ENCODE measurements around the gene SLC12A4.
"Not testable (repeated sequence)": the region's sequence is repeated elsewhere in the genome, so short reads cannot be mapped to it uniquely, and the experiment has no call there.

Gene SLC12A4

GRCh38 chr16:67968400-67969253, at the start of gene SLC12A4:
TSS of gene SLC12A4 (minus strand) at chr16:67968637. CDS start at chr16:67968553, 84 bp downstream.
- in situ Hi-C loops (cut with MboI; ENCODE audit: low sequenced_read_pairs) = no loop called here

- in situ Hi-C loops (cut with MboI; ENCODE audit: low sequenced_read_pairs) = no loop called here
Measured at GRCh38 chr16:68015681-68016080, 47.2 kb upstream of the SLC12A4 start, which contains the start of gene DPEP2NB. TSS of gene DPEP2NB (minus strand) at chr16:68015911. CDS start at chr16:68015770, 141 bp downstream.

- in situ Hi-C loops (cut with MboI; ENCODE audit: low sequenced_read_pairs) = no loop called here
Measured at GRCh38 chr16:68013440-68013839, 45.0 kb upstream of the SLC12A4 start.

GRCh38 chr16:68009872-68010271, 41.4 kb upstream of the SLC12A4 start:
- in situ Hi-C loops (cut with MboI; ENCODE audit: low sequenced_read_pairs) = not testable (repeated sequence)

GRCh38 chr16:68009157-68009735, 40.8 kb upstream of the SLC12A4 start:
- in situ Hi-C loops (cut with MboI; ENCODE audit: low sequenced_read_pairs) = no loop called here

- in situ Hi-C loops (cut with MboI; ENCODE audit: low sequenced_read_pairs) = no loop called here
Measured at GRCh38 chr16:68005786-68006286, 37.4 kb upstream of the SLC12A4 start.

- in situ Hi-C loops (cut with MboI; ENCODE audit: low sequenced_read_pairs) = no loop called here
Measured at GRCh38 chr16:68005211-68005610, 36.8 kb upstream of the SLC12A4 start.

- in situ Hi-C loops (cut with MboI; ENCODE audit: low sequenced_read_pairs) = no loop called here
Measured at GRCh38 chr16:68003031-68003430, 34.6 kb upstream of the SLC12A4 start.

GRCh38 chr16:68000450-68000849, 32.0 kb upstream of the SLC12A4 start:
- in situ Hi-C loops (cut with MboI; ENCODE audit: low sequenced_read_pairs) = no loop called here

- in situ Hi-C loops (cut with MboI; ENCODE audit: low sequenced_read_pairs) = no loop called here
Measured at GRCh38 chr16:67999985-68000384, 31.5 kb upstream of the SLC12A4 start.

GRCh38 chr16:67998779-67999688, 30.6 kb upstream of the SLC12A4 start, which contains the start of gene DPEP2:
TSS of gene DPEP2 (minus strand) at chr16:67999484. CDS start at chr16:67993212, 6,272 bp downstream.
- in situ Hi-C loops (cut with MboI; ENCODE audit: low sequenced_read_pairs) = not testable (repeated sequence)

GRCh38 chr16:67998231-67998778, 29.9 kb upstream of the SLC12A4 start:
- in situ Hi-C loops (cut with MboI; ENCODE audit: low sequenced_read_pairs) = not testable (repeated sequence)

- in situ Hi-C loops (cut with MboI; ENCODE audit: low sequenced_read_pairs) = no loop called here
Measured at GRCh38 chr16:67996666-67997065, 28.2 kb upstream of the SLC12A4 start.

GRCh38 chr16:67995423-67995822, 27.0 kb upstream of the SLC12A4 start:
- in situ Hi-C loops (cut with MboI; ENCODE audit: low sequenced_read_pairs) = no loop called here

- in situ Hi-C loops (cut with MboI; ENCODE audit: low sequenced_read_pairs) = loop anchor here (5.0 kb wide), 1 partner anchor 43 kb away; no protein-coding TSS in a partner anchor
Measured at GRCh38 chr16:67994040-67994408, 25.6 kb upstream of the SLC12A4 start.

GRCh38 chr16:67993207-67994039, 25.0 kb upstream of the SLC12A4 start:
- in situ Hi-C loops (cut with MboI; ENCODE audit: low sequenced_read_pairs) = loop anchor here (5.0 kb wide), 1 partner anchor 44 kb away; no protein-coding TSS in a partner anchor

GRCh38 chr16:67992661-67993206, 24.3 kb upstream of the SLC12A4 start:
- in situ Hi-C loops (cut with MboI; ENCODE audit: low sequenced_read_pairs) = loop anchor here (5.0 kb wide), 1 partner anchor 45 kb away; no protein-coding TSS in a partner anchor

GRCh38 chr16:67990018-67990386, 21.6 kb upstream of the SLC12A4 start:
- in situ Hi-C loops (cut with MboI; ENCODE audit: low sequenced_read_pairs) = loop anchor here (5.0 kb wide), 1 partner anchor 47 kb away; no protein-coding TSS in a partner anchor
